HEK293 (cell line): ENCODE results near the gene NHSL2.

Experiments
- CTCF ChIA-PET: fragments of 350-600 bp; formaldehyde crosslinking; extraction: SDS; loops from one replicate; lab custom pipeline; 2021; ENCODE audit warnings: antibody characterized with exemption; lab: Yijun Ruan, JAX
- POLR2A ChIA-PET: fragments of 300-600 bp; formaldehyde crosslinking; extraction: SDS; loops from one replicate; lab custom pipeline; 2020; ENCODE audit warnings: antibody characterized with exemption, inconsistent platforms; lab: Yijun Ruan, JAX
- H3K27ac ChIP-seq: fragments of 200-500 bp; sonication (Bioruptor generic); 2 replicates; pipeline ENCODE4 v1.5.1; 2014; ENCODE audit warnings: low read depth, low read length, control low read depth, inconsistent platforms; ENCODE audit errors: extremely low read depth
- H3K36me3 ChIP-seq, 2 experiments: fragments of 200-500 bp in 1 of 2; sonication (Bioruptor generic) in 1 of 2; 1 replicate in 1 of 2; 2 replicates in 1 of 2; pipeline ENCODE4 v1.5.1; 2014 to 2017; ENCODE audit warnings: inconsistent platforms in 2 of 2, low read length in 2 of 2; ENCODE audit not compliant: control insufficient read depth in 2 of 2, insufficient read depth in 1 of 2
- H3K4me1 ChIP-seq: fragments of 200-500 bp; sonication (Bioruptor generic); 2 replicates; pipeline ENCODE4 v1.5.1; 2014; ENCODE audit warnings: mild to moderate bottlenecking, low read length, inconsistent platforms; ENCODE audit not compliant: control insufficient read depth, insufficient read depth
- H3K4me3 ChIP-seq: 2 replicates; pipeline ENCODE4 v1.5.1; 2011; ENCODE audit warnings: low read depth, mild to moderate bottlenecking, control low read depth, low read length, moderate library complexity
- H3K9me3 ChIP-seq: fragments of 200-500 bp; sonication (Bioruptor generic); 2 replicates; pipeline ENCODE4 v1.5.1; 2014; ENCODE audit warnings: low read depth, low read length, inconsistent platforms; ENCODE audit not compliant: control insufficient read depth, insufficient read depth
- ATF2 ChIP-seq: fragments of 450-650 bp; formaldehyde crosslinking; IDR thresholded peaks from 2 replicates; pipeline ENCODE4 v1.5.1; 2016; ENCODE audit warnings: missing biosample characterization, missing genetic modification characterization, low read depth
- CTCF ChIP-seq: fragments of 450-650 bp; formaldehyde crosslinking; IDR thresholded peaks from 2 replicates; pipeline ENCODE4 v1.5.1; 2016; ENCODE audit warnings: missing biosample characterization, missing genetic modification characterization
- GLIS1 ChIP-seq: fragments of 450-650 bp; formaldehyde crosslinking; IDR thresholded peaks from 2 replicates; pipeline ENCODE4 v1.5.1; 2016; ENCODE audit warnings: missing biosample characterization, missing genetic modification characterization
- KLF1 ChIP-seq: fragments of 450-650 bp; formaldehyde crosslinking; IDR thresholded peaks from 2 replicates; pipeline ENCODE4 v1.5.1; 2016; ENCODE audit warnings: missing biosample characterization, missing genetic modification characterization
- KLF7 ChIP-seq: fragments of 450-650 bp; formaldehyde crosslinking; IDR thresholded peaks from 2 replicates; pipeline ENCODE4 v1.5.1; 2016; ENCODE audit warnings: missing biosample characterization, missing genetic modification characterization, borderline replicate concordance
- MEIS1 ChIP-seq: sonication (generic); formaldehyde crosslinking; IDR thresholded peaks from 2 replicates; pipeline ENCODE4 v1.8.1; 2022; ENCODE audit warnings: missing genetic modification reagents, mild to moderate bottlenecking, borderline replicate concordance
- OVOL3 ChIP-seq: fragments of 450-650 bp; formaldehyde crosslinking; IDR thresholded peaks from 2 replicates; pipeline ENCODE4 v1.5.1; 2016; ENCODE audit warnings: missing biosample characterization, missing genetic modification characterization
- TCF7L2 ChIP-seq: IDR thresholded peaks from 2 replicates; pipeline ENCODE4 v1.6.1; 2011; ENCODE audit warnings: low read depth, mild to moderate bottlenecking, inconsistent platforms, low read length, moderate library complexity, borderline replicate concordance
- ZBTB11 ChIP-seq: fragments of 450-650 bp; formaldehyde crosslinking; conservative IDR thresholded peaks from 2 replicates; pipeline ENCODE4 v1.5.1; 2016; ENCODE audit warnings: low read depth, missing biosample characterization, missing genetic modification characterization
- ZBTB17 ChIP-seq: fragments of 450-650 bp; formaldehyde crosslinking; IDR thresholded peaks from 2 replicates; pipeline ENCODE4 v1.5.1; 2016; ENCODE audit warnings: missing biosample characterization, missing genetic modification characterization
- ZFP3 ChIP-seq: fragments of 450-650 bp; formaldehyde crosslinking; IDR thresholded peaks from 2 replicates; pipeline ENCODE4 v1.5.1; 2016; ENCODE audit warnings: low read depth, missing biosample characterization, missing genetic modification characterization
- ZNF10 ChIP-seq: fragments of 450-650 bp; formaldehyde crosslinking; IDR thresholded peaks from 2 replicates; pipeline ENCODE4 v1.5.1; 2017; ENCODE audit warnings: missing biosample characterization, missing genetic modification characterization
- ZNF174 ChIP-seq: fragments of 450-650 bp; formaldehyde crosslinking; IDR thresholded peaks from 2 replicates; pipeline ENCODE4 v1.5.0; 2017; ENCODE audit warnings: missing biosample characterization, mild to moderate bottlenecking, missing genetic modification characterization
- ZNF19 ChIP-seq: fragments of 450-650 bp; formaldehyde crosslinking; IDR thresholded peaks from 2 replicates; pipeline ENCODE4; 2016; ENCODE audit warnings: missing biosample characterization, missing genetic modification characterization, low read depth
- ZNF2 ChIP-seq: fragments of 450-650 bp; formaldehyde crosslinking; IDR thresholded peaks from 2 replicates; pipeline ENCODE4 v1.5.1; 2016; ENCODE audit warnings: missing biosample characterization, missing genetic modification characterization
- ZNF362 ChIP-seq: fragments of 450-650 bp; formaldehyde crosslinking; IDR thresholded peaks from 2 replicates; pipeline ENCODE4 v1.5.1; 2016; ENCODE audit warnings: missing biosample characterization, missing genetic modification characterization
- ZNF391 ChIP-seq: fragments of 450-650 bp; formaldehyde crosslinking; IDR thresholded peaks from 2 replicates; pipeline ENCODE4 v1.5.1; 2016; ENCODE audit warnings: low read depth, missing biosample characterization, missing genetic modification characterization, borderline replicate concordance
- ZNF555 ChIP-seq: fragments of 450-650 bp; formaldehyde crosslinking; conservative IDR thresholded peaks from 2 replicates; pipeline ENCODE4 v1.5.1; 2017; ENCODE audit warnings: missing biosample characterization, mild to moderate bottlenecking, missing genetic modification characterization, inconsistent platforms
- ZNF621 ChIP-seq: fragments of 450-650 bp; formaldehyde crosslinking; IDR thresholded peaks from 2 replicates; pipeline ENCODE4 v1.5.1; 2017; ENCODE audit warnings: missing biosample characterization, missing genetic modification characterization
- ZNF623 ChIP-seq: fragments of 450-650 bp; formaldehyde crosslinking; IDR thresholded peaks from 2 replicates; pipeline ENCODE4 v1.5.1; 2016; ENCODE audit warnings: missing biosample characterization, missing genetic modification characterization
- ZNF658 ChIP-seq: fragments of 450-650 bp; formaldehyde crosslinking; IDR thresholded peaks from 2 replicates; pipeline ENCODE4; 2016; ENCODE audit warnings: missing biosample characterization, missing genetic modification characterization
- ZNF692 ChIP-seq: fragments of 450-650 bp; formaldehyde crosslinking; IDR thresholded peaks from 2 replicates; pipeline ENCODE4 v1.5.1; 2016; ENCODE audit warnings: missing biosample characterization, missing genetic modification characterization
- ZNF747 ChIP-seq: fragments of 450-650 bp; formaldehyde crosslinking; IDR thresholded peaks from 2 replicates; pipeline ENCODE4 v1.5.1; 2016; ENCODE audit warnings: missing biosample characterization, missing genetic modification characterization
- ZNF843 ChIP-seq: fragments of 450-650 bp; formaldehyde crosslinking; IDR thresholded peaks from 2 replicates; pipeline ENCODE4 v1.5.1; 2016; ENCODE audit warnings: missing biosample characterization, missing genetic modification characterization
- ZSCAN16 ChIP-seq: fragments of 450-650 bp; formaldehyde crosslinking; IDR thresholded peaks from 2 replicates; pipeline ENCODE4 v1.5.1; 2016; ENCODE audit warnings: missing biosample characterization, missing genetic modification characterization
- ZSCAN5A ChIP-seq: fragments of 450-650 bp; formaldehyde crosslinking; IDR thresholded peaks from 2 replicates; pipeline ENCODE4 v1.5.1; 2016; ENCODE audit warnings: missing biosample characterization, missing genetic modification characterization

NHSL2 gene

GRCh38 chrX:71908387-71908786 is 2.3 kb upstream of the NHSL2 start:
- H3K9me3 ChIP-seq = no peaks in the 10 kb centered on the region
- H3K4me3 ChIP-seq = no peak overlapping the region
- CTCF ChIA-PET = interaction anchor here (1.3 kb wide), 1 partner anchor 114 kb away, joined by 3 read pairs; no protein-coding TSS in a partner anchor
- H3K4me1 ChIP-seq = no peaks in the 10 kb centered on the region
- H3K36me3 ChIP-seq = no peaks in the 10 kb centered on the region
- POLR2A ChIA-PET = no interaction called here
- H3K27ac ChIP-seq = no peak overlapping the region
- TF ChIP-seq ZSCAN16 (tag by site-specific recombination) (no peak), KLF7 (tag by site-specific recombination) (no peak), ZNF19 (tag by site-specific recombination) (no peak), ZNF621 (tag by site-specific recombination) (no peak), MEIS1 (no peak), TCF7L2 (no peak), ZFP3 (tag by site-specific recombination) (no peak), ZBTB11 (tag by site-specific recombination) (no peak), ZNF555 (tag by site-specific recombination) (no peak), ZBTB17 (tag by site-specific recombination) (no peak), ZNF2 (tag by site-specific recombination) (no peak), KLF1 (tag by site-specific recombination) (no peak), ZSCAN5A (tag by site-specific recombination) (no peak), CTCF (tag by site-specific recombination) (no peak), ZNF658 (no peak)

GRCh38 chrX:71909956-71910355 is 689 bp upstream of the NHSL2 start:
- Histone ChIP-seq H3K9me3 (no peaks in the 10 kb centered on the region), H3K27ac (no peak overlapping the region), H3K4me3 (no peak overlapping the region), H3K4me1 (no peaks in the 10 kb centered on the region), H3K36me3 (no peaks in the 10 kb centered on the region)
- ChIA-PET CTCF (interaction anchor here (0.5 to 2.5 kb wide), 14 partner anchors 9 to 258 kb away, joined by 3 to 16 read pairs (median 3); no protein-coding TSS in a partner anchor), POLR2A (interaction anchor here (0.6 kb wide), 1 partner anchor 1390 kb away, joined by 3 read pairs; no protein-coding TSS in a partner anchor)
- TF ChIP-seq ATF2 (no peak), ZNF174 (tag by site-specific recombination) (no peak), ZNF623 (no peak), OVOL3 (no peak), ZNF10 (tag by site-specific recombination) (no peak), ZNF19 (tag by site-specific recombination) (no peak), ZNF391 (tag by site-specific recombination) (no peak), GLIS1 (tag by site-specific recombination) (no peak), ZNF692 (tag by site-specific recombination) (no peak), ZNF843 (tag by site-specific recombination) (no peak), ZNF362 (tag by site-specific recombination) (no peak), ZNF747 (tag by site-specific recombination) (no peak)
